ENCODE data around the gene VPS13C.

VPS13C gene

DNA sequence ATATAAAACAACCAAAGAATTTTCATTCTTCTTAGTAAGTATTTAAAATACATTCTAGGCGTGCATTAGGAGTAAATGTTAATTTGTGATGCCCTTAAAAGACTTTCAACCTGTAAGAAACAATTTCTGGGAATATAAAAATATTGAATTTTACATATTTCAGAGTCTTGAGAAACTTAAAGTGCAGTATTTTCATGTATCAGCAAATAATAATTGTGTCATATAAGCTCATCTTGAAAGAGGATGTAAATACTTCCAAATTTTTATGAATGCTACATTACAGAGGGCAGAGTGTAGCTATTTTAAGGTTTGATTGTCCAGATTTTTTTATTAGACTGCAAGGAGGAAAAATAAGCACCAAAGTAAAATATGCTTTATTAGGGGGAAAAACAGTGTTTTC, 207.1 kb downstream of the VPS13C start:
- Histone ChIP-seq H3K36me3 (ENCODE audit: insufficient read depth, low read length) (no peaks in the 10 kb centered on the region), H3K27me3 (ENCODE audit: insufficient read depth, low read length, poor library complexity, severe bottlenecking) (no peaks in the 10 kb centered on the region), H3K9ac (ENCODE audit: low read depth, low read length, poor library complexity, severe bottlenecking) (no peak overlapping the region), H3K79me2 (ENCODE audit: insufficient read depth, low read length) (no peaks in the 10 kb centered on the region), H3F3A (ENCODE audit: low read depth) (no peaks in the 10 kb centered on the region), H3K9me2 (replicated peaks; ENCODE audit: low read depth, low read length) (no peaks in the 10 kb centered on the region), H2AFZ (ENCODE audit: low read length) (no peak overlapping the region), H3K4me1 (ENCODE audit: insufficient read depth, low read length, poor library complexity, severe bottlenecking) (no peaks in the 10 kb centered on the region), H3K9me3 (ENCODE audit: insufficient read depth, low read depth, low read length) (no peaks in the 10 kb centered on the region), H3K4me2 (ENCODE audit: low read depth, low read length, poor library complexity, severe bottlenecking) (no peak overlapping the region), H4K20me1 (ENCODE audit: insufficient read depth, low read length, poor library complexity, severe bottlenecking) (no peaks in the 10 kb centered on the region), H3K4me3 (ENCODE audit: low read length, poor library complexity, severe bottlenecking) (no peak overlapping the region)
- TF ChIP-seq, protein P1, sequence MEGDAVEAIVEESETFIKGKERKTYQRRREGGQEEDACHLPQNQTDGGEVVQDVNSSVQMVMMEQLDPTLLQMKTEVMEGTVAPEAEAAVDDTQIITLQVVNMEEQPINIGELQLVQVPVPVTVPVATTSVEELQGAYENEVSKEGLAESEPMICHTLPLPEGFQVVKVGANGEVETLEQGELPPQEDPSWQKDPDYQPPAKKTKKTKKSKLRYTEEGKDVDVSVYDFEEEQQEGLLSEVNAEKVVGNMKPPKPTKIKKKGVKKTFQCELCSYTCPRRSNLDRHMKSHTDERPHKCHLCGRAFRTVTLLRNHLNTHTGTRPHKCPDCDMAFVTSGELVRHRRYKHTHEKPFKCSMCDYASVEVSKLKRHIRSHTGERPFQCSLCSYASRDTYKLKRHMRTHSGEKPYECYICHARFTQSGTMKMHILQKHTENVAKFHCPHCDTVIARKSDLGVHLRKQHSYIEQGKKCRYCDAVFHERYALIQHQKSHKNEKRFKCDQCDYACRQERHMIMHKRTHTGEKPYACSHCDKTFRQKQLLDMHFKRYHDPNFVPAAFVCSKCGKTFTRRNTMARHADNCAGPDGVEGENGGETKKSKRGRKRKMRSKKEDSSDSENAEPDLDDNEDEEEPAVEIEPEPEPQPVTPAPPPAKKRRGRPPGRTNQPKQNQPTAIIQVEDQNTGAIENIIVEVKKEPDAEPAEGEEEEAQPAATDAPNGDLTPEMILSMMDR (conservative IDR thresholded peaks at IDR 0.05; ENCODE audit: low read length) = no peak
- TF ChIP-seq EZH2phosphoT487 (IDR thresholded peaks at IDR 0.05; ENCODE audit: borderline replicate concordance) = no peak

DNA sequence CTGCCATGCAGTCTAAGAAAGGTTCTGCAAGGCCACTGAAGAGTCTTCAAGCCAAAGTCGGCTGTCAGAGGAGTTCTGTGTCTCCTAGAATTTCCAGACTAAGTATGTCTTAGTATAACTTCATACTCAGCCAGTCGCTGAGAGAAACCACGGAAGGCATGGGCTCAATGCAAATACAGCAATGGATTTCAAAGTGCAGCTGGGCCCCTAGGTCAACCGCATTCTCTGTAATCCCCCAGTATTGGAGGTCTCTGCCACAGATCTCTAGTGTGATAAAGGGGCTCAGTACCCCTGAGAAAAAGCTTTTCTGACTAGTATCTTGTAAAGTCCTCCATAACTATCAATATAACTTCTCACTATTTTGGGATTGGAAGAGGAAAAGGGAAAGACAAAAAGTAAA, 208.3 kb downstream of the VPS13C start:
- TF ChIP-seq, protein P1 (conservative IDR thresholded peaks at IDR 0.05; ENCODE audit: low read length) = no peak
- no peak for TF ChIP-seq EZH2phosphoT487 (IDR thresholded peaks at IDR 0.05; ENCODE audit: borderline replicate concordance)
- no peaks in the 10 kb centered on the region for H3K36me3 ChIP-seq (ENCODE audit: insufficient read depth, low read length)
- no peak overlapping the region for H3K4me2 ChIP-seq (ENCODE audit: low read depth, low read length, poor library complexity, severe bottlenecking)
- no peak overlapping the region for H2AFZ ChIP-seq (ENCODE audit: low read length)
- H3K4me3 ChIP-seq (ENCODE audit: low read length, poor library complexity, severe bottlenecking) = no peak overlapping the region
- no peaks in the 10 kb centered on the region for H3K4me1 ChIP-seq (ENCODE audit: insufficient read depth, low read length, poor library complexity, severe bottlenecking)
- H3K9ac ChIP-seq (ENCODE audit: low read depth, low read length, poor library complexity, severe bottlenecking) = no peak overlapping the region
- no peaks in the 10 kb centered on the region for H3K9me3 ChIP-seq (ENCODE audit: insufficient read depth, low read depth, low read length)
- H3K79me2 ChIP-seq (ENCODE audit: insufficient read depth, low read length) = no peaks in the 10 kb centered on the region
- H3F3A ChIP-seq (ENCODE audit: low read depth) = no peaks in the 10 kb centered on the region
- no peaks in the 10 kb centered on the region for H3K27me3 ChIP-seq (ENCODE audit: insufficient read depth, low read length, poor library complexity, severe bottlenecking)
- no peaks in the 10 kb centered on the region for H4K20me1 ChIP-seq (ENCODE audit: insufficient read depth, low read length, poor library complexity, severe bottlenecking)
- no peaks in the 10 kb centered on the region for H3K9me2 ChIP-seq (replicated peaks; ENCODE audit: low read depth, low read length)

DNA sequence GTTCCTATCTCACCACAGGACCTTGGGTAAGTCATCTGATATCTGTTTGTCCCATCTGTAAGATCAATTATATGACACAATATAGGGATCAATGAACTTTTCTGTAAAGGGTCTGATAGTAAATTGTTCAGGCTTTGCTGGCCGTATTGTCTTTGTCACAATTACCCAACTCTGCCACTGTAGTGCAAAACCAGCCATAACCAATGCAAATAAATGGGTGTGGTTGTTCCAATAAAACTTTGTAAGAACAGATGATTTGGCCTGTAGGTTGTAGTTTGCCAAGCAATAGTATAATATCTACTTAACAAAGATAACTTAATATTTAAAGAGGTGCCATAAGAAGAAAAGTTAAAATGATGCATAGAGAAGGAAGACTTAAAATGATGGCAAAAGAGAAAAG, 210.8 kb downstream of the VPS13C start:
- Histone ChIP-seq H3K9me3 (ENCODE audit: insufficient read depth, low read depth, low read length) (no peaks in the 10 kb centered on the region), H3K36me3 (ENCODE audit: insufficient read depth, low read length) (no peaks in the 10 kb centered on the region), H3K4me2 (ENCODE audit: low read depth, low read length, poor library complexity, severe bottlenecking) (no peak overlapping the region), H3K4me1 (ENCODE audit: insufficient read depth, low read length, poor library complexity, severe bottlenecking) (no peaks in the 10 kb centered on the region), H3K9me2 (replicated peaks; ENCODE audit: low read depth, low read length) (no peaks in the 10 kb centered on the region), H3K9ac (ENCODE audit: low read depth, low read length, poor library complexity, severe bottlenecking) (no peak overlapping the region), H3K79me2 (ENCODE audit: insufficient read depth, low read length) (no peaks in the 10 kb centered on the region), H4K20me1 (ENCODE audit: insufficient read depth, low read length, poor library complexity, severe bottlenecking) (no peaks in the 10 kb centered on the region), H3K4me3 (ENCODE audit: low read length, poor library complexity, severe bottlenecking) (no peak overlapping the region), H2AFZ (ENCODE audit: low read length) (no peak overlapping the region), H3K27me3 (ENCODE audit: insufficient read depth, low read length, poor library complexity, severe bottlenecking) (no peaks in the 10 kb centered on the region), H3F3A (ENCODE audit: low read depth) (no peaks in the 10 kb centered on the region)
- TF ChIP-seq, protein P1 (conservative IDR thresholded peaks at IDR 0.05; ENCODE audit: low read length) = no peak
- TF ChIP-seq EZH2phosphoT487 (IDR thresholded peaks at IDR 0.05; ENCODE audit: borderline replicate concordance) = no peak
